ENCODE results near the gene NKX2-4. TPM values are rescaled to one million over a fixed set of nuclear protein-coding genes. Genes with fewer than 3 reads are reported as not detected.

NKX2-4 gene
- total RNA-seq (not detected), polyA plus RNA-seq (not detected)
- long read RNA-seq, donor 1 = 0 reads
- long read RNA-seq, donor 2 = 0 reads
- long read RNA-seq, donor 3 = 0 reads
- long read RNA-seq, donor 4 = 0 reads
- long read RNA-seq, donor 5 = 0 reads
- long read RNA-seq, donor 6 = 0 reads
- long read RNA-seq, donor 7 = 0 reads
- long read RNA-seq, donor 8 = 0 reads
- long read RNA-seq, donor 9 = 0 reads
- long read RNA-seq, donor 10 = 0 reads

DNA sequence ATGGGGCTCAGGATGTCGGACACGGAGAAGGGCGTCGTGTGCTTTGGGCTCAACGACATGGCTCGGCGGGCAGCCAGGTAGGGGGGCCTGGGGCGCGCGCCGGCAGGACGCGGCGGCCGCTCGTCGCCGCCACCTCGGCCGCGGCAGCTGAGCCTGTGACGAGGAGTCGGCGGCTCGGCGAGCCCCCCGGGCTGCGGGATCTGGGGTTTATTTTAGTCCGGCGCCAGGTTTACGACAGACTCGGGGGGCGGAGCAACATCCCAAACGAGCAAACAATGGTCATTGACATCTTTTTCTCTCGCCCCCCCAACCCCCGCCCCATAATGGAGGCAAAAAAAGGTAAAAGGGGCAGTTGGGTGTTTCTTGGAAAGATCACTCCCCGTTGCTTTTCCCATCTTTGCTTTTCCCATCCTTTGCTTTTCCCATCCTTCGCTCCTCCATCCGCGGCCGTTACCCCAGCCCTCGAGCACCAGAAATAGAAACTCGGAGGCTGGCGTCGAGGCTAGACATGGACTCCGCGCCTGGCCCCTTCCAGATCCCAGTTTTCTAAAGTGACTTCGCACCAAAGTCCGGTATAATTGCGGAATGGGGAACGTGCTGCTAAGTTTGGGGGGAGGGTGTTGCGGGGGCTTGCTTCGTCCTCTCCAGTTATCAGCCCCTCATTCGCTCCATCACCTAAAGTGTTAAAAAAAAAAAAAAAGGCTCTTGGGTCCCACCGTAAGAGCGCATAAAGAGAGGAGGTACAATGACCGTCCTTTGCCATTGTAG is at the start of gene NKX2-4:
Gene NKX2-4 (minus strand): TSS at position 186 of the 768 bp plus-strand sequence. CDS start 127 bp downstream, at position 59.
- H3K27me3 ChIP-seq = peaks cover 22 to 100% (median 79%) of the 10 kb centered on the region in 3 donors
- H3K27ac ChIP-seq = no peak within 1 kb of the TSS
- H3K36me3 ChIP-seq = no peaks in the 10 kb centered on the region
- H3K4me3 ChIP-seq = peak within 1 kb of the TSS; percentile 10 to 39 (median 22)
- peaks cover 16 to 25% (median 19%) of the 10 kb centered on the region in 4 donors for H3K4me1 ChIP-seq
- intact Hi-C loops (cut with DNase I; ENCODE audit: low total_unique reads) = loop anchor here (10.0 kb wide), 1 partner anchor 63 kb away; no protein-coding TSS in a partner anchor
- TF ChIP-seq EP300 (IDR thresholded peaks at IDR 0.05) = no peak
- TF ChIP-seq, protein P1, sequence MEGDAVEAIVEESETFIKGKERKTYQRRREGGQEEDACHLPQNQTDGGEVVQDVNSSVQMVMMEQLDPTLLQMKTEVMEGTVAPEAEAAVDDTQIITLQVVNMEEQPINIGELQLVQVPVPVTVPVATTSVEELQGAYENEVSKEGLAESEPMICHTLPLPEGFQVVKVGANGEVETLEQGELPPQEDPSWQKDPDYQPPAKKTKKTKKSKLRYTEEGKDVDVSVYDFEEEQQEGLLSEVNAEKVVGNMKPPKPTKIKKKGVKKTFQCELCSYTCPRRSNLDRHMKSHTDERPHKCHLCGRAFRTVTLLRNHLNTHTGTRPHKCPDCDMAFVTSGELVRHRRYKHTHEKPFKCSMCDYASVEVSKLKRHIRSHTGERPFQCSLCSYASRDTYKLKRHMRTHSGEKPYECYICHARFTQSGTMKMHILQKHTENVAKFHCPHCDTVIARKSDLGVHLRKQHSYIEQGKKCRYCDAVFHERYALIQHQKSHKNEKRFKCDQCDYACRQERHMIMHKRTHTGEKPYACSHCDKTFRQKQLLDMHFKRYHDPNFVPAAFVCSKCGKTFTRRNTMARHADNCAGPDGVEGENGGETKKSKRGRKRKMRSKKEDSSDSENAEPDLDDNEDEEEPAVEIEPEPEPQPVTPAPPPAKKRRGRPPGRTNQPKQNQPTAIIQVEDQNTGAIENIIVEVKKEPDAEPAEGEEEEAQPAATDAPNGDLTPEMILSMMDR (IDR thresholded peaks at IDR 0.05) = no peak
- TF ChIP-seq POLR2AphosphoS5 (IDR thresholded peaks at IDR 0.05) = no peak
- TF ChIP-seq POLR2A (IDR thresholded peaks at IDR 0.05) = no peak
- 7 to 14% (median 10%) methylated on average over 49 to 57 of the region's 57 CpGs for WGBS, 5 donors
- DNase-seq = peak in 1 of 2 donors; percentile 9
- peaks cover 0 to 22% (median 4%) of the 10 kb centered on the region in 4 donors for H3K9me3 ChIP-seq

DNA sequence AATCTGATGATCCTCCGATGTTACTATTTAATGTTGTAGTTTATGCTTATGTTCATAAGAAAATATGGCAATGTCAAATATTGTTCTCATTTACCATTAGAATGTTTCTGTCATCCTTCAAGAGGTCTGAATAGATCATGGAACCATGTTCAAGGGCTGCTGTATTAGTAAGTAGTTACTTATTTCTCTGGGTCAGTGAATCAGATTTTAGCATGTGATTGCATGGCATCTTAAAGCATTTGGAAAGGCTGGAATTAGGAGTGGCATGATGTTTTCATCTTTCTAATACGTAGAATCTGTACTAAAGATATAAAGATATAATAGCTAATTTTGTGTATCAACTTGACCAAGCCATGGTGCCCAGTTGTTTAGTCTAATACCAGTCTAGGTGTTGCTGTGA is 40.5 kb upstream of the NKX2-4 start:
- DNase-seq = no peak
- H3K27ac ChIP-seq = no peak overlapping the region
- no peaks in the 10 kb centered on the region for H3K36me3 ChIP-seq
- TF ChIP-seq, protein P1 (IDR thresholded peaks at IDR 0.05) = no peak
- no peak for TF ChIP-seq POLR2AphosphoS5 (IDR thresholded peaks at IDR 0.05)
- no peak for TF ChIP-seq EP300 (IDR thresholded peaks at IDR 0.05)
- TF ChIP-seq POLR2A (IDR thresholded peaks at IDR 0.05) = no peak
- intact Hi-C loops (cut with DNase I; ENCODE audit: low total_unique reads) = no loop called here
- no peaks in the 10 kb centered on the region for H3K9me3 ChIP-seq
- peaks cover 0 to 35% (median 4%) of the 10 kb centered on the region in 3 donors for H3K27me3 ChIP-seq
- no peak overlapping the region for H3K4me3 ChIP-seq
- WGBS, 5 donors = 84 to 93% (median 88%) methylated on average over 2 of the region's 2 CpGs
- no peaks in the 10 kb centered on the region for H3K4me1 ChIP-seq

DNA sequence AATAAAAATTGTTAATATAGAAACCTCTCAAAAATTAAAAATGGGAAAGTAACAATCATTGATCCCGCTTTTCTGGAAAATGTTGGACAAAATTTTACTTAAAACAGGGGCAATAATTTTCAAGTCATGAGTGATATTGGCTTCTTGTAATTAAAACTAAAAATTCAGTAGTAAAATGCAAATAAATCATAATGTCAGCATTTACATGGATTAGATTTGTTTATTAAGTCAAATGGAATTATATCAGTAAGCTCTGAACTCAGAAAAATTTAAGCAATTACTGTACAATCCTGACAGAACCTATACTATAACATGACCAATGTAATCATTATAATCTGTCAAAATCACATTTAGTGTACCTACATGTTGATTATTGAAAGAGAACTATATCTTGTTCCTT is 39.9 kb upstream of the NKX2-4 start:
- no peak overlapping the region for H3K4me3 ChIP-seq
- WGBS, 5 donors = 88 to 97% (median 94%) methylated on average over 1 of the region's 1 CpG
- H3K27me3 ChIP-seq = peaks cover 0 to 35% (median 4%) of the 10 kb centered on the region in 3 donors
- intact Hi-C loops (cut with DNase I; ENCODE audit: low total_unique reads) = no loop called here
- no peak for DNase-seq
- TF ChIP-seq POLR2A (IDR thresholded peaks at IDR 0.05) (no peak), EP300 (IDR thresholded peaks at IDR 0.05) (no peak), POLR2AphosphoS5 (IDR thresholded peaks at IDR 0.05) (no peak)
- TF ChIP-seq, protein P1 (IDR thresholded peaks at IDR 0.05) = no peak
- no peaks in the 10 kb centered on the region for H3K9me3 ChIP-seq
- H3K27ac ChIP-seq = no peak overlapping the region
- no peaks in the 10 kb centered on the region for H3K36me3 ChIP-seq
- no peaks in the 10 kb centered on the region for H3K4me1 ChIP-seq

DNA sequence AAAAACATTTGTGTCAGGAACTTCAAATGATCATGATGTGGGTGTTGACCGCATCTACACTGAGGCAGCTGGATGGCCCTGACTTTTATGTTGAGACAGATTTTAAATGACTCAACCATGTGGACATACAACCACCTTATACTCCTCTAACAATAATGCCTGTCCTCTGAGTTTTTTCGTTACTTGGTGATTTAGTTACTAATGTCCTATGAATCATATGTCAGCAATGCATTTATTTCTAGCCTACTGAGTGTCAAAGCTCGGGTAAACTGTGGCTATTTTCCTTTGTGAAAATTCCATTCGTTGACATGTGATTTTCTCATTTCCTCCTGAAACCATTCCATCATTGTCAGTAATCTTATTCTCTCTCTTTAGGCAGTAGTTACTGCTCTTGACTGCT is 38.9 kb upstream of the NKX2-4 start:
- intact Hi-C loops (cut with DNase I; ENCODE audit: low total_unique reads) = no loop called here
- Histone ChIP-seq H3K4me1 (no peaks in the 10 kb centered on the region), H3K36me3 (no peaks in the 10 kb centered on the region), H3K27me3 (peaks cover 0 to 28% (median 4%) of the 10 kb centered on the region in 3 donors), H3K27ac (no peak overlapping the region), H3K9me3 (no peaks in the 10 kb centered on the region), H3K4me3 (no peak overlapping the region)
- WGBS, 5 donors = 48 to 56% (median 50%) methylated on average over 4 of the region's 4 CpGs
- no peak for DNase-seq
- TF ChIP-seq, protein P1 (IDR thresholded peaks at IDR 0.05) = no peak
- TF ChIP-seq POLR2AphosphoS5 (IDR thresholded peaks at IDR 0.05) (no peak), EP300 (IDR thresholded peaks at IDR 0.05) (no peak), POLR2A (IDR thresholded peaks at IDR 0.05) (no peak)
